ENCODE measurements around the gene APIP. TPM values are rescaled to one million over a fixed set of nuclear protein-coding genes. Genes with fewer than 3 reads are reported as not detected.

APIP gene
- total and polyA plus RNA-seq, 2 donors from 2014 or later = 26.5 to 53.6 TPM

DNA sequence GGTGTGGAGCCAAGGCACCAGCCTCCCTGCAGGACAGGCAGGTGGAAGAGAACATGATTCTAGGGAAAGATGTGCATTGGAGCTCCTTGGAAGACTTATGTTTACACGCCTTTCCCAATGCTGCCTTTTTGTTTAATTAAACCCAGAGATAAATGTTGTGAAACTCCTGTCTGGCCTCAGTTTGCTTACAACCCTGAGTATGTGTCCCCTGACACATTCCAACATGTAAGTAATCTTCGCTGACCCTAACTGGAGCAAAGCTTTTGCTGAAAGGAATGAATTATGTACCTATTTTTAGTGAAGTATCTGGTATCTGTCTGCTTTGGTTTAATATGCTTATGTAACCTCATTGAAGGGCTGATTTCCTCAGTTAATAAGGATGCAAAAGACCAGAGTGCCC is 56.7 kb downstream of the APIP start:
- Histone ChIP-seq H3K4me3 (ENCODE audit: low read length in 3 of 3) (no peak overlapping the region), H3K27me3 (ENCODE audit: control insufficient read depth, insufficient read depth, low read length) (no peaks in the 10 kb centered on the region), H3K9me3 (ENCODE audit: control insufficient read depth in 2 of 3, insufficient read depth in 1 of 3, low read length in 3 of 3) (no peaks in the 10 kb centered on the region), H3K36me3 (ENCODE audit: control insufficient read depth in 2 of 3, insufficient read depth in 3 of 3, low read length in 3 of 3) (no peaks in the 10 kb centered on the region), H3K9ac (ENCODE audit: low read length in 3 of 3) (no peak overlapping the region), H3K27ac (ENCODE audit: low read depth in 2 of 2, low read length in 2 of 2) (no peak overlapping the region), H3K4me1 (ENCODE audit: control insufficient read depth in 2 of 3, insufficient read depth in 2 of 3, low read depth in 1 of 3, low read length in 3 of 3) (no peaks in the 10 kb centered on the region)
- DNase-seq = peak in 1 of 5 donors; percentile 6
- TF ChIP-seq, protein P1, sequence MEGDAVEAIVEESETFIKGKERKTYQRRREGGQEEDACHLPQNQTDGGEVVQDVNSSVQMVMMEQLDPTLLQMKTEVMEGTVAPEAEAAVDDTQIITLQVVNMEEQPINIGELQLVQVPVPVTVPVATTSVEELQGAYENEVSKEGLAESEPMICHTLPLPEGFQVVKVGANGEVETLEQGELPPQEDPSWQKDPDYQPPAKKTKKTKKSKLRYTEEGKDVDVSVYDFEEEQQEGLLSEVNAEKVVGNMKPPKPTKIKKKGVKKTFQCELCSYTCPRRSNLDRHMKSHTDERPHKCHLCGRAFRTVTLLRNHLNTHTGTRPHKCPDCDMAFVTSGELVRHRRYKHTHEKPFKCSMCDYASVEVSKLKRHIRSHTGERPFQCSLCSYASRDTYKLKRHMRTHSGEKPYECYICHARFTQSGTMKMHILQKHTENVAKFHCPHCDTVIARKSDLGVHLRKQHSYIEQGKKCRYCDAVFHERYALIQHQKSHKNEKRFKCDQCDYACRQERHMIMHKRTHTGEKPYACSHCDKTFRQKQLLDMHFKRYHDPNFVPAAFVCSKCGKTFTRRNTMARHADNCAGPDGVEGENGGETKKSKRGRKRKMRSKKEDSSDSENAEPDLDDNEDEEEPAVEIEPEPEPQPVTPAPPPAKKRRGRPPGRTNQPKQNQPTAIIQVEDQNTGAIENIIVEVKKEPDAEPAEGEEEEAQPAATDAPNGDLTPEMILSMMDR (IDR thresholded peaks at IDR 0.05; ENCODE audit: borderline replicate concordance, extremely low read depth, insufficient read depth) = no peak
- FAIRE-seq = no peak
- intact Hi-C loops (cut with DNase I) = no loop called here

DNA sequence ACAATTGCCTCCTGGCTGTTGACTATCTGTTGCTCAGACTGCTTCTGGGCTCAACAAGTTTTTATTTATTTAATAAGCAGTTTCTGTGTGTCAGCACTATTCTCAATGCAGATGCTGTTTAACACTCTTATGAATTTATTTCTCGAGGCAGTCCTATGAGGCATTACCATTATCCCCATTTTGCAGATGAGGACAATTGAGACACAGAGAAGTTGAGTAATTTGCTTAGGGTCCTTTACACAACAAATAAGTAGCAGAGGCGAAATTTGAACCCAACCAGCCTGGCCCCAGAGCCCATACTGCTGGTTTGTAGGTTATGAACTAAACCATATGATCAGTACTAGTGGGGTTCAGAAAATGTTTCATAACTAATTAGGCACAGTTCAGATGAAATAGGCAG is 58.7 kb downstream of the APIP start:
- H3K4me1 ChIP-seq (ENCODE audit: control insufficient read depth in 2 of 3, insufficient read depth in 2 of 3, low read depth in 1 of 3, low read length in 3 of 3) = no peaks in the 10 kb centered on the region
- intact Hi-C loops (cut with DNase I) = no loop called here
- FAIRE-seq = no peak
- no peak overlapping the region for H3K9ac ChIP-seq (ENCODE audit: low read length in 3 of 3)
- DNase-seq = no peak
- no peak overlapping the region for H3K4me3 ChIP-seq (ENCODE audit: low read length in 3 of 3)
- no peak overlapping the region for H3K27ac ChIP-seq (ENCODE audit: low read depth in 2 of 2, low read length in 2 of 2)
- no peaks in the 10 kb centered on the region for H3K36me3 ChIP-seq (ENCODE audit: control insufficient read depth in 2 of 3, insufficient read depth in 3 of 3, low read length in 3 of 3)
- TF ChIP-seq, protein P1 (IDR thresholded peaks at IDR 0.05; ENCODE audit: borderline replicate concordance, extremely low read depth, insufficient read depth) = no peak
- no peaks in the 10 kb centered on the region for H3K9me3 ChIP-seq (ENCODE audit: control insufficient read depth in 2 of 3, insufficient read depth in 1 of 3, low read length in 3 of 3)
- H3K27me3 ChIP-seq (ENCODE audit: control insufficient read depth, insufficient read depth, low read length) = no peaks in the 10 kb centered on the region

DNA sequence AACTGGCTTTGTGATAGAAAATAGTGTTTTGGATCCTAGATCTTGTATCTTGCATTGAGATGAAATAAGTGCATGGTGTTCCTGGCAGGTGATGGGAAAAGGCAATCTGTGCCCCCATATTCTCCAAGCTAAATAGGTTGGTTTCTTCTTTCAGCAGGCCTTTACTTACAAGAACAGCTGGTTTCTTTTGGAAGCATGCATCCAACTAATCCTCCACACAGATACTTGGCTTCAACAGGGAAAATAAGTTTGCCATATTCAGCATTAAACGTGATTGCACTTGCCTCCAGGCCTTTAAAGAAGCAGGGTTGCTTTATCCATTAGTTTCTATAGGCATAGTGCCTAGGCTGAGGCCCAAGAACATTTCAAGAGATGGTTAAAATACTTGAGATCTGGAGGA is 59.9 kb downstream of the APIP start:
- Histone ChIP-seq H3K36me3 (ENCODE audit: control insufficient read depth in 2 of 3, insufficient read depth in 3 of 3, low read length in 3 of 3) (no peaks in the 10 kb centered on the region), H3K27ac (ENCODE audit: low read depth in 2 of 2, low read length in 2 of 2) (no peak overlapping the region), H3K9me3 (ENCODE audit: control insufficient read depth in 2 of 3, insufficient read depth in 1 of 3, low read length in 3 of 3) (no peaks in the 10 kb centered on the region), H3K9ac (ENCODE audit: low read length in 3 of 3) (no peak overlapping the region), H3K27me3 (ENCODE audit: control insufficient read depth, insufficient read depth, low read length) (no peaks in the 10 kb centered on the region), H3K4me1 (ENCODE audit: control insufficient read depth in 2 of 3, insufficient read depth in 2 of 3, low read depth in 1 of 3, low read length in 3 of 3) (no peaks in the 10 kb centered on the region), H3K4me3 (ENCODE audit: low read length in 3 of 3) (no peak overlapping the region)
- FAIRE-seq = no peak
- TF ChIP-seq, protein P1 (IDR thresholded peaks at IDR 0.05; ENCODE audit: borderline replicate concordance, extremely low read depth, insufficient read depth) = no peak
- intact Hi-C loops (cut with DNase I) = no loop called here
- DNase-seq = no peak

DNA sequence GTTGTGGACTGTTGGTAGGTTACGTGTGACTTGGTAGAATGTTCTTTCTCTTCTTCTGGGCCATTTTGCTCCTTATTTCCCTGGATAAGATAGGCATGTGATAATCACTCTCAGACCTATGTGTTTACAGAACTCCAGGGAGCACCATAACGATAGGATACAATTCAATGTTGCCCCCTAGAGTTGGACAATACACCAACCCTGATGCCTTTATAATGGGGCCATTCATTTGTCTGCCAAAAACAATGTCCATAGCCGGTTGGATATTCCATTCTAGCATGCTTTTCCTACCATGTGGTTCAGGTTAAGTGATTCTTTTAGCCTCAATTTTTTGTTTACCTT is 60.5 kb downstream of the APIP start:
- Histone ChIP-seq H3K36me3 (ENCODE audit: control insufficient read depth in 2 of 3, insufficient read depth in 3 of 3, low read length in 3 of 3) (no peaks in the 10 kb centered on the region), H3K9me3 (ENCODE audit: control insufficient read depth in 2 of 3, insufficient read depth in 1 of 3, low read length in 3 of 3) (no peaks in the 10 kb centered on the region), H3K4me1 (ENCODE audit: control insufficient read depth in 2 of 3, insufficient read depth in 2 of 3, low read depth in 1 of 3, low read length in 3 of 3) (no peaks in the 10 kb centered on the region), H3K27me3 (ENCODE audit: control insufficient read depth, insufficient read depth, low read length) (no peaks in the 10 kb centered on the region), H3K9ac (ENCODE audit: low read length in 3 of 3) (no peak overlapping the region), H3K27ac (ENCODE audit: low read depth in 2 of 2, low read length in 2 of 2) (no peak overlapping the region), H3K4me3 (ENCODE audit: low read length in 3 of 3) (no peak overlapping the region)
- DNase-seq = no peak
- intact Hi-C loops (cut with DNase I) = no loop called here
- TF ChIP-seq, protein P1 (IDR thresholded peaks at IDR 0.05; ENCODE audit: borderline replicate concordance, extremely low read depth, insufficient read depth) = no peak
- FAIRE-seq = no peak
